ENCODE results near the gene ICAM2.

ICAM2 gene

GRCh38 chr17:63978272-63979200 lies 41.9 kb downstream of the ICAM2 start:
- H3K4me3 ChIP-seq (ENCODE audit: low read depth, low read length): no peak overlapping the region
- no peak for DNase-seq (ENCODE audit: low read depth)
- no peak for TF ChIP-seq CTCF (IDR thresholded peaks at IDR 0.05; ENCODE audit: low read depth, low read length, missing control alignments)
- in situ Hi-C loops (cut with HindIII; ENCODE audit: low sequenced_read_pairs): no loop called here

GRCh38 chr17:63976702-63977101 lies 43.7 kb downstream of the ICAM2 start:
- in situ Hi-C loops (cut with HindIII; ENCODE audit: low sequenced_read_pairs): no loop called here
- H3K4me3 ChIP-seq (ENCODE audit: low read depth, low read length): no peak overlapping the region
- no peak for TF ChIP-seq CTCF (IDR thresholded peaks at IDR 0.05; ENCODE audit: low read depth, low read length, missing control alignments)
- no peak for DNase-seq (ENCODE audit: low read depth)

DNA sequence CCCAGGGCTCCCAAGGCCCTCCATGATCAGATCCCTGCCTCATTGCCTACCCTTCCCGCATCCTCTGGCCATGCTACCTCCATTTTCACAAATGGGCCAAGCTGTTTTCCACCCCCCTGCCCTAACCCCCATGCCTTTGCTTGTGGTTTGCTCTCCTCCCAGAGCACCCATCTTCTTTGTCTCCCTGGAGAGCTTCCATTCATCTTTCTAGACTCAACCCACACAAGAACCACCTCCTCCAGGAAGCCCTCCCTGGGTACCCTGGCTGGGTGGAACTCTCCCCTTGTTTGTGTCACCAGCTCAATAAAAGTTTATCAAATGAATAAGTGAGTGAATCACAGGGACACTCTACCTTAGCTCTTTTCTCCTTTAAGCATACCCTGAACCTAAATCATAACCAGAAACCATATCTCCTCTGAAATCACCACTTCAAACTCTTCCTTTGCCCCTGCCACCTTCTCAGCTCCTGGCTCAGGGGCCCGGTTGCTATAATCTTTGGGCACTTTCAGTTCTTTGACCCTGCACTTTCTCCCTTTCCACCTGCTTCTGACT lies 44.8 kb downstream of the ICAM2 start:
- in situ Hi-C loops (cut with HindIII; ENCODE audit: low sequenced_read_pairs): no loop called here
- no peak for DNase-seq (ENCODE audit: low read depth)
- no peak overlapping the region for H3K4me3 ChIP-seq (ENCODE audit: low read depth, low read length)
- TF ChIP-seq CTCF (IDR thresholded peaks at IDR 0.05; ENCODE audit: low read depth, low read length, missing control alignments): no peak

GRCh38 chr17:63974594-63975192 lies 45.7 kb downstream of the ICAM2 start:
- no peak overlapping the region for H3K4me3 ChIP-seq (ENCODE audit: low read depth, low read length)
- in situ Hi-C loops (cut with HindIII; ENCODE audit: low sequenced_read_pairs): no loop called here
- DNase-seq (ENCODE audit: low read depth): no peak
- TF ChIP-seq CTCF (IDR thresholded peaks at IDR 0.05; ENCODE audit: low read depth, low read length, missing control alignments): no peak

GRCh38 chr17:63973930-63974593 lies 46.4 kb downstream of the ICAM2 start:
- in situ Hi-C loops (cut with HindIII; ENCODE audit: low sequenced_read_pairs): no loop called here
- no peak for TF ChIP-seq CTCF (IDR thresholded peaks at IDR 0.05; ENCODE audit: low read depth, low read length, missing control alignments)
- no peak overlapping the region for H3K4me3 ChIP-seq (ENCODE audit: low read depth, low read length)
- no peak for DNase-seq (ENCODE audit: low read depth)

- in situ Hi-C loops (cut with HindIII; ENCODE audit: low sequenced_read_pairs): no loop called here
- no peak for TF ChIP-seq CTCF (IDR thresholded peaks at IDR 0.05; ENCODE audit: low read depth, low read length, missing control alignments)
- DNase-seq (ENCODE audit: low read depth): no peak
- H3K4me3 ChIP-seq (ENCODE audit: low read depth, low read length): no peak overlapping the region
Observed at GRCh38 chr17:63973247-63973646, 47.2 kb downstream of the ICAM2 start.

Measured in astrocyte of the cerebellum (primary cell).